Effector CD8-positive, alpha-beta T cell (primary cell): ENCODE results near the gene GDF10.

Experiments
- DNase-seq: peaks from one replicate; lab custom pipeline; 2025; lab: John Stamatoyannopoulos, UW

Gene GDF10

DNA sequence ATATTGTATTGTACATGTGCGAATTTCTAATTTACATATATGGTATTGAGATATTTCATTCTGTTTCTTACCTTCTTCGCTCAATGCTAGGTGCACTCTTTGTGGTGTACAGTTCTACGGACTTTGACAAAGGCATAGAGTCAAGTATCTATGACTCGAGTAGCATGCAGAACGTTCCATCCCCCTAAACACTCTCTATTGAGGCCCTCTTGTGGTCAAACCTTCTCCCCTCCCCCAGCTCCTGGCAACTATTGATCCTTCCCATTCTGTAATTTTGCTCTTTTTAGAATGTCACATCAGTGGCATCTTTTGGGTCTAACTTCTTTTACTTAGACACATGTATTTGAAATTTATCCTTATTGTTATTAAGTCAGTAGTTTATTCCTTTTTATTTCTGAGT is 30.7 kb upstream of the GDF10 start:
- DNase-seq, result no peak

DNA sequence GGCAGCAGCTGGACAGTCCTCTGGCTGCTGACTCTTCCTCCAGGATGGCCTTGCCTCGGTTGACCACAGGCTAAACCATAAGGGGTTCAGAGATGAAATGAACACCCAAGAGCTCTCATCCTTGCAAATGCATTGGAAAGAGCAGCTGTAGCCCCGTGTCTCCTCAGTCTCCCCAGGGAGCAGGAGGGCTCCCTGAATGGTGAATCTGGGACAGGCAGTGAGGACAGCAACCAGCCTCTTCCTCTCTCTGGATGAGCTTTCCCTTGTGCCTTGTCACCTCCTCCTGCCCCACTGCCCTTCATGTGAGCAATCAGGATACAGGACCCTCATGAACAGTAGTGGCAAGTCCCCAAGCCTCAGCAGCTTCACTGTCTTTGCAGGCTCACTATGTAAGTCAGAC is 23.9 kb upstream of the GDF10 start:
- DNase-seq, result no peak

- no peak for DNase-seq
Observed at GRCh38 chr10:47276576-47277351, 23.2 kb upstream of the GDF10 start.

- DNase-seq, result no peak
Observed at GRCh38 chr10:47277352-47278151, 22.4 kb upstream of the GDF10 start.

GRCh38 chr10:47278152-47278473 is 21.9 kb upstream of the GDF10 start:
- DNase-seq, result no peak

GRCh38 chr10:47278720-47279119 is 21.3 kb upstream of the GDF10 start:
- no peak for DNase-seq

DNA sequence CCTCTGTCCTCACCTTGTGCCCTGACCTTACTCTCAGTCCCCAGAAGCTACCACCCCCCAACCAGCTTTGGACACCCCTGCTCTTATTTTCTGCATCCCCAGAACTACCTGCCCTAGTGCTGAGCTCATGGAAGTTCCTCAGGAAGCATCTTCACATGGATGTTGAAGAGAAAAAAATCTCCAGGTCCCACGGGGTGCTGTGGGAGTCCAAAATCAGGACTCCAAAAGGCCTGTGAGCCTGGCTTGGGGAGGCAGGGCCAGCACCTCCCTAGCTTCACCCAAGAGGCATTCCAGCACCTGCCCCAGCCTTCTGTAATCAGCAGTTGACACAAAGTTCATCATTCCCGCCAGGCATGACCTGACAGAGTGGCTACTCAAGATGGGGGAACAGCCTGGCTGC is 20.7 kb upstream of the GDF10 start:
- DNase-seq, result no peak

DNA sequence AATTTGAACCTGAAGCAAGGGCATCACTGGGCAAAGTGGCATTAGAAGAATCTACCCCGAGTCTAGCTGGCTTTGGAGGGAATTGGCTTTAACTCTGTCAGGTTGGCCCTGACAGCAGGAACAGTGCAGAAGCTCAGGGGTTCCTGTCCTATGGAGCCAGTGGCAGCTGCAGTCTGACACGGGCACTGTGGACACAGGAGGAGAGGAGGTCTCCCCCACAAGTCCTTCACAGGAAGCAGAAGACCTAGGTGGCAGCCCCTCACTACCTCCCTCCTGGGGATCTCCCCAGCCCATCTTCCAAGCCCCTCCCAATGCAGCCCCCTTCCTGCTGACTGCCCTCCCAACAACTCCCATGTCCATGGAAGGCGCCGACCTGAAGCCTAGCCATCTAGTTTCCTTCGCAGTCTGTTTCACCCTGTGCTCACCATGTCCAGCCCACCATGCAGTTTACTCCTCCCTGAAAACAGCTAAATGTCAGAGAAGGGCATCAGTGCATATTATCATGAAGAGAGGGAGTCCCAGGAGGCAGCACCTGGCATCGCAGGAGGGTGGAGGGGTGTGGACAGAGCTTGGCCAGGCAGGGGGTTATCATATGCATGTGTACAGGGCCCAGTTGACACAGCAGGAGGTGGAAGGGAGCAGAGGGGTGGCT is 17.9 kb upstream of the GDF10 start:
- no peak for DNase-seq

DNA sequence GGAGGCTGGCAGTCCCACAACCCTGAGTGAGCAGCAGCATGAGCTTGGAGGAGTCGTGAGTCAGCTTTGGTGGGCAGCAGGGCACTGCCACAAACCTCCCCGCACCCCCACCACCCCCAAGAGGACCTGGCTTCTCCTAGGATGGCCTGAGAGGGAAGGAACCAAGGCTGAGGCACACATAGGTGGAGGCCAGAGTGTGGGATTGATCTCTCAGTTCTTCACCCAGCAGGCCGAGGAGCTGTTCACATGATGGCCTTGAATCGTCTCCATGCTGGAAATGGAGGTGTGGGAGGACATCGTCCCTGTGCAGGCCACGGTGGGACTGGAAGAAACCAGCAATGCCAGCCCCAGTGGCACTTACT is 17.4 kb upstream of the GDF10 start:
- no peak for DNase-seq

GRCh38 chr10:47283101-47283630 is 16.8 kb upstream of the GDF10 start:
- DNase-seq, result no peak

- DNase-seq, result no peak
Observed at GRCh38 chr10:47283848-47284247, 16.1 kb upstream of the GDF10 start.

- no peak for DNase-seq
Observed at GRCh38 chr10:47285381-47286115, 14.4 kb upstream of the GDF10 start.

DNA sequence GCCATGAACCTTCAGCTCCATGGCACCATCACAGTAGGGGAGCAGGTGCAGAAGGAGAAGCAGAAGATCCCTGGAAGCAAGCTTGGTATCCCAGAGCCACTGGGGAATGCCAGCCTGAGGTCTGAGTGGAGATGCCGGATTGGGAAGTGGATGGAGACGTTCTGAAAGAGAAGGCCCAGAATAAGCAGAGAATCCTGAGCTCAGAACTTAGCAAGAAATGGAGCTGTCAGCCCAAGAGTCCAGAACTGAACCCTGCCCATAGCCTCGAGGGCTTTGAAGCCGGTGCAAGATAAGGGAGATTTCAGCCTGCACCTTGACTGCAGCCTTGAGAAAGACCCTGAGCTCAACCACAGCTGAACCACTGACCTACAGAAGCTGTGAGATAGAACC is 13.9 kb upstream of the GDF10 start:
- DNase-seq, result no peak

- no peak for DNase-seq
Observed at GRCh38 chr10:47286591-47287315, 13.2 kb upstream of the GDF10 start.

GRCh38 chr10:47287365-47287802 is 12.6 kb upstream of the GDF10 start:
- DNase-seq, result no peak

GRCh38 chr10:47287805-47288204 is 12.2 kb upstream of the GDF10 start:
- no peak for DNase-seq

GRCh38 chr10:47288236-47288635 is 11.8 kb upstream of the GDF10 start:
- no peak for DNase-seq

GRCh38 chr10:47288916-47289495 is 11.0 kb upstream of the GDF10 start:
- no peak for DNase-seq

- no peak for DNase-seq
Observed at GRCh38 chr10:47289921-47290320, 10.1 kb upstream of the GDF10 start.

GRCh38 chr10:47290338-47290737 is 9.7 kb upstream of the GDF10 start:
- DNase-seq, result no peak

- no peak for DNase-seq
Observed at GRCh38 chr10:47291682-47292081, 8.3 kb upstream of the GDF10 start.
